ENCODE measurements around the gene ARHGAP42. TPM values are rescaled to one million over a fixed set of nuclear protein-coding genes. Genes with fewer than 3 reads are reported as not detected.

ARHGAP42 gene
- total and polyA plus RNA-seq, 8 donors = 2.3 to 119 (median 39.3) TPM

- Histone ChIP-seq H3K27ac (peak overlapping the region in 3 of 5 donors; percentile 1 to 27 (median 4)), H3K36me3 (no peaks in the 10 kb centered on the region), H3K4me1 (peaks cover 0 to 25% (median 8%) of the 10 kb centered on the region in 4 donors), H3K9me3 (no peaks in the 10 kb centered on the region), H3K4me3 (no peak overlapping the region), H3K27me3 (no peaks in the 10 kb centered on the region)
- no peak for DNase-seq
- intact Hi-C loops (cut with DNase I; ENCODE audit: low total_unique reads) = no loop called here
- TF ChIP-seq POLR2AphosphoS5 (IDR thresholded peaks at IDR 0.05) = no peak
- TF ChIP-seq POLR2A (IDR thresholded peaks at IDR 0.05) = no peak
- WGBS, 5 donors = 37 to 52% (median 42%) methylated on average over 3 of the region's 3 CpGs
These were observed 121.9 kb downstream of the ARHGAP42 start for GRCh38 chr11:100808904-100809491.

GRCh38 chr11:100810146-100810545 is 123.1 kb downstream of the ARHGAP42 start:
- DNase-seq = no peak
- Histone ChIP-seq H3K36me3 (no peaks in the 10 kb centered on the region), H3K27me3 (no peaks in the 10 kb centered on the region), H3K4me3 (no peak overlapping the region), H3K9me3 (no peaks in the 10 kb centered on the region), H3K27ac (no peak overlapping the region), H3K4me1 (peaks cover 0 to 25% (median 8%) of the 10 kb centered on the region in 4 donors)
- TF ChIP-seq POLR2A (IDR thresholded peaks at IDR 0.05) (no peak), EP300 (IDR thresholded peaks at IDR 0.05) (no peak), POLR2AphosphoS5 (IDR thresholded peaks at IDR 0.05) (no peak), CTCF (IDR thresholded peaks at IDR 0.05) (no peak)
- intact Hi-C loops (cut with DNase I; ENCODE audit: low total_unique reads) = no loop called here
- 75 to 88% (median 81%) methylated on average over 2 of the region's 2 CpGs for WGBS, 5 donors

- Histone ChIP-seq H3K36me3 (no peaks in the 10 kb centered on the region), H3K27ac (no peak overlapping the region), H3K27me3 (no peaks in the 10 kb centered on the region), H3K4me1 (peaks cover 0 to 25% (median 8%) of the 10 kb centered on the region in 4 donors), H3K9me3 (no peaks in the 10 kb centered on the region), H3K4me3 (no peak overlapping the region)
- 85 to 100% (median 92%) methylated on average over 3 of the region's 3 CpGs for WGBS, 5 donors
- intact Hi-C loops (cut with DNase I; ENCODE audit: low total_unique reads) = no loop called here
- no peak for DNase-seq
- TF ChIP-seq CTCF (IDR thresholded peaks at IDR 0.05) (no peak), POLR2A (IDR thresholded peaks at IDR 0.05) (no peak), EP300 (IDR thresholded peaks at IDR 0.05) (no peak), POLR2AphosphoS5 (IDR thresholded peaks at IDR 0.05) (no peak)
These were observed 123.6 kb downstream of the ARHGAP42 start for GRCh38 chr11:100810666-100811065.

GRCh38 chr11:100812517-100812916 is 125.4 kb downstream of the ARHGAP42 start:
- no peak for DNase-seq

More at GRCh38 chr11:100812517-100812916, 125.4 kb downstream of the ARHGAP42 start:
- Histone ChIP-seq H3K4me1 (peaks cover 0 to 25% (median 8%) of the 10 kb centered on the region in 4 donors), H3K27ac (no peak overlapping the region), H3K9me3 (no peaks in the 10 kb centered on the region), H3K36me3 (no peaks in the 10 kb centered on the region), H3K4me3 (no peak overlapping the region), H3K27me3 (no peaks in the 10 kb centered on the region)
- intact Hi-C loops (cut with DNase I; ENCODE audit: low total_unique reads) = no loop called here
- TF ChIP-seq POLR2AphosphoS5 (IDR thresholded peaks at IDR 0.05) = no peak
- no peak for TF ChIP-seq EP300 (IDR thresholded peaks at IDR 0.05)
- TF ChIP-seq CTCF (IDR thresholded peaks at IDR 0.05) = no peak
- no peak for TF ChIP-seq POLR2A (IDR thresholded peaks at IDR 0.05)
- 71 to 85% (median 84%) methylated on average over 2 of the region's 2 CpGs for WGBS, 5 donors

All from stomach (tissue), 9 donors.